HCT116 (cell line): ENCODE measurements around the gene CACNA2D2. TPM values are rescaled to one million over a fixed set of nuclear protein-coding genes. Genes with fewer than 3 reads are reported as not detected.

ENCODE experiments used
- ATAC-seq: fragments of 200-7000 bp; cut with Tn5 transposase; 2 replicates; pipeline ENCODE4 v1.9.1; 2020; ENCODE audit warnings: mild to moderate bottlenecking, moderate library complexity
- BruUV-seq: library from RNA; stranded (reverse); fragments of 400-500 nt; replicated peaks from 2 replicates; lab custom pipeline; 2021; lab: Mats Ljungman, UMichigan
- CTCF ChIA-PET: fragments of 300-600 bp; sonication (Branson Sonifier 250); formaldehyde crosslinking; loops from one replicate; lab custom pipeline; 2021; ENCODE audit warnings: antibody characterized with exemption; lab: Charles Lee
- POLR2A ChIA-PET: fragments of 300-600, 350-600 bp; sonication (Branson Sonifier 250); formaldehyde crosslinking; loops from one replicate; lab custom pipeline; 2021; ENCODE audit warnings: antibody characterized with exemption; lab: Charles Lee
- RAD21 ChIA-PET, 2 experiments: fragments of 300-600 bp; sonication (Branson Sonifier 250); formaldehyde crosslinking; loops; one replicate each; lab custom pipeline; 2023; ENCODE audit warnings: low total read pairs in 2 of 2; ENCODE audit not compliant: uncharacterized antibody in 2 of 2, unreplicated experiment in 2 of 2, low non-redundant PET in 1 of 2; lab: Charles Lee
- DNase-seq: peaks from one replicate; pipeline ENCODE4 v3.0.0-alpha.2; 2010; ENCODE audit warnings: low read depth, low spot score
- H2AFZ ChIP-seq: fragments of 200-600 bp; shearing (Covaris generic), sonication (generic); 2 replicates; pipeline ENCODE4 v1.6.1; 2017; ENCODE audit warnings: low read depth, mixed run types, mixed read lengths, antibody characterized with exemption, low read length; ENCODE audit not compliant: poor library complexity, severe bottlenecking
- H3K27ac ChIP-seq: 2 replicates; pipeline ENCODE4 v1.5.1; 2012; ENCODE audit warnings: low read depth, low read length
- H3K27me3 ChIP-seq: fragments of 200-600 bp; sonication (generic); 2 replicates; pipeline ENCODE4 v1.6.1; 2016; ENCODE audit warnings: mixed run types, low read length, mixed read lengths; ENCODE audit not compliant: insufficient read depth
- H3K36me3 ChIP-seq, 2 experiments: fragments of 200-500 bp in 1 of 2; fragments of 200-600 bp in 1 of 2; sonication (Bioruptor generic) in 1 of 2; sonication (generic) in 1 of 2; 2 replicates each; pipeline versions ENCODE4 v1.5.1 to v1.6.1; 2014 to 2016; ENCODE audit warnings: low read length in 2 of 2, inconsistent platforms in 1 of 2, mixed read lengths in 1 of 2, mixed run types in 1 of 2; ENCODE audit not compliant: insufficient read depth in 2 of 2, control insufficient read depth in 1 of 2
- H3K4me1 ChIP-seq, 2 experiments: fragments of 200-600 bp in 1 of 2; sonication (generic) in 1 of 2; 2 replicates each; pipeline versions ENCODE4 v1.5.1 to v1.6.1; 2012 to 2017; ENCODE audit warnings: low read length in 2 of 2, inconsistent platforms in 1 of 2, mild to moderate bottlenecking in 1 of 2, mixed read lengths in 1 of 2, mixed run types in 1 of 2, moderate library complexity in 1 of 2; ENCODE audit not compliant: insufficient read depth in 2 of 2, control insufficient read depth in 1 of 2
- H3K4me2 ChIP-seq: fragments of 200-600 bp; sonication (generic); 2 replicates; pipeline ENCODE4 v1.6.1; 2017; ENCODE audit warnings: mixed run types, low read length, mixed read lengths
- H3K4me3 ChIP-seq, 2 experiments: fragments of 200-600 bp in 1 of 2; sonication (generic) in 1 of 2; replicated peaks in 1 of 2; 2 replicates each; pipeline ENCODE4 v1.5.1; 2011 to 2016; ENCODE audit warnings: low read length in 2 of 2, control low read depth in 1 of 2, low read depth in 1 of 2, mild to moderate bottlenecking in 1 of 2, mixed read lengths in 1 of 2, mixed run types in 1 of 2
- H3K79me2 ChIP-seq: fragments of 200-600 bp; sonication (generic); 2 replicates; pipeline ENCODE4 v1.6.1; 2017; ENCODE audit warnings: mild to moderate bottlenecking, mixed run types, low read length, moderate library complexity, mixed read lengths; ENCODE audit not compliant: insufficient read depth
- H3K9ac ChIP-seq: fragments of 200-600 bp; sonication (generic); 2 replicates; pipeline ENCODE4 v1.6.1; 2016; ENCODE audit warnings: low read length, mixed read lengths
- H3K9me2 ChIP-seq: fragments of 200-600 bp; sonication (generic), shearing (Covaris generic); 2 replicates; pipeline ENCODE4 v1.6.1; 2017; ENCODE audit warnings: mixed run types, mild to moderate bottlenecking, moderate library complexity; ENCODE audit not compliant: insufficient read depth
- H3K9me3 ChIP-seq, 2 experiments: fragments of 200-500 bp in 1 of 2; fragments of 200-600 bp in 1 of 2; sonication (Bioruptor generic) in 1 of 2; sonication (generic) in 1 of 2; 2 replicates each; pipeline ENCODE4 v1.6.1; 2014 to 2017; ENCODE audit warnings: low read length in 2 of 2, mixed read lengths in 2 of 2, inconsistent platforms in 1 of 2, low read depth in 1 of 2, mild to moderate bottlenecking in 1 of 2, mixed run types in 1 of 2, moderate library complexity in 1 of 2; ENCODE audit not compliant: control insufficient read depth in 1 of 2, insufficient read depth in 1 of 2
- H4K20me1 ChIP-seq: fragments of 200-600 bp; sonication (generic), shearing (Covaris generic); 2 replicates; pipeline ENCODE4 v1.6.1; 2017; ENCODE audit warnings: mixed run types, mild to moderate bottlenecking, moderate library complexity; ENCODE audit not compliant: insufficient read depth
- CBX3 ChIP-seq: IDR thresholded peaks from 2 replicates; pipeline ENCODE4 v1.6.1; 2012; ENCODE audit warnings: low read depth
- CEBPB ChIP-seq: IDR thresholded peaks from 2 replicates; pipeline ENCODE4 v1.6.1; 2012; ENCODE audit warnings: low read depth
- EGR1 ChIP-seq: IDR thresholded peaks from 2 replicates; pipeline ENCODE4 v1.6.1; 2012; ENCODE audit warnings: low read depth
- ELF1 ChIP-seq: IDR thresholded peaks from 2 replicates; pipeline ENCODE4 v1.6.1; 2012; ENCODE audit warnings: low read depth, borderline replicate concordance
- EZH2 ChIP-seq: fragments of 200-600 bp; sonication (generic); IDR thresholded peaks from 2 replicates; pipeline ENCODE4 v1.6.1; 2017; ENCODE audit warnings: antibody characterized with exemption, mixed run types
- EZH2phosphoT487 ChIP-seq: fragments of 200-600 bp; IDR thresholded peaks from 2 replicates; pipeline ENCODE4 v1.6.1; 2018; ENCODE audit warnings: antibody characterized with exemption, borderline replicate concordance
- FOSL1 ChIP-seq: IDR thresholded peaks from 2 replicates; pipeline ENCODE4 v1.6.1; 2012; ENCODE audit warnings: low read depth
- REST ChIP-seq: IDR thresholded peaks from 2 replicates; pipeline ENCODE4 v1.6.1; 2012; ENCODE audit warnings: low read depth
- SIN3A ChIP-seq: IDR thresholded peaks from 2 replicates; pipeline ENCODE4 v1.6.1; 2012; ENCODE audit warnings: low read depth
- SP1 ChIP-seq: IDR thresholded peaks from 2 replicates; pipeline ENCODE4 v1.6.1; 2012; ENCODE audit warnings: low read depth
- YY1 ChIP-seq: IDR thresholded peaks from 2 replicates; pipeline ENCODE4 v1.6.1; 2011; ENCODE audit warnings: low read length, low read depth, moderate library complexity, mild to moderate bottlenecking; ENCODE audit not compliant: insufficient replicate concordance; ENCODE audit errors: extremely low read depth
- ZFX ChIP-seq: fragments of 450-650 bp; IDR thresholded peaks from 2 replicates; pipeline ENCODE4 v1.6.1; 2017
- ZNF274 ChIP-seq: fragments of 200-500 bp; sonication (Bioruptor generic); IDR thresholded peaks from 2 replicates; pipeline ENCODE4 v1.6.1; 2014; ENCODE audit warnings: mild to moderate bottlenecking, low read depth, low read length, inconsistent platforms
- intact Hi-C: fragments of 100-400 bp; cut with micrococcal nuclease; formaldehyde crosslinking; loops from 2 replicates; pipeline ENCODE4 v1.10.0; 2022
- total RNA-seq: library from RNA; stranded (reverse); gene quantifications from one replicate; pipeline ENCODE4 v1.2.1, GENCODE V29; 2021; ENCODE audit not compliant: unreplicated experiment
- TF ChIP-seq, protein P1 (sequence below): IDR thresholded peaks from 2 replicates; pipeline ENCODE4 v1.6.1; 2011; ENCODE audit warnings: mild to moderate bottlenecking, low read length, moderate library complexity; ENCODE audit not compliant: insufficient replicate concordance; ENCODE audit errors: extremely low read depth

Gene CACNA2D2
- total RNA-seq, 1 experiment from 2014 or later = 10.2 TPM

DNA sequence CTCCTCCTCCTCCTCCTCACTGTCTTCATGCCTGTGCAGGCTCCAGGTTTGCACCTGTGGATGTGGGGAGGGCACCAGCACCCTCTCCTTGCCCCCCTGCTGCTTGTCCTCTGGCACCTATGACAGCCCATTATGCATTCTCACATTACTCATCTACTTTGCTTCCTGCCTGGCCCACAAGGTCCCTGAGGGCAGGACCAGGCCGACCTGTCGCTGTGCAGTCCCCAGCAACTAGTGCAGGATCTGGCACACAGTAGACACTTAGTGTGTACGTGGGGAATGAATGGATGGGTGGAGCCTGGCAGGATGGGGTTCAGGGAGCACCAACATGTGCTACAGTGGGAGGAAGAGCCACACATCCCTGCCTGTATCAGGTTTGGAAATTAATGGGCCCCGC lies 85.8 kb downstream of the CACNA2D2 start:
- ChIA-PET CTCF (no interaction called here), POLR2A (no interaction called here), RAD21 (no interaction called here)
- no peaks in the 10 kb centered on the region for H3K9me3 ChIP-seq
- H3K4me1 ChIP-seq = peaks cover 0 to 7% of the 10 kb centered on the region in 2 experiments; a peak in 1 of 4 replicates
- intact Hi-C loops = no loop called here
- DNase-seq (no peak), ATAC-seq (no peak)
- H3K27me3 ChIP-seq = no peaks in the 10 kb centered on the region
- H3K36me3 ChIP-seq = no peaks in the 10 kb centered on the region
- H3K4me3 ChIP-seq = no peak overlapping the region
- no peaks in the 10 kb centered on the region for H4K20me1 ChIP-seq
- H3K79me2 ChIP-seq = no peaks in the 10 kb centered on the region
- no peaks in the 10 kb centered on the region for H3K9me2 ChIP-seq
- H3K27ac ChIP-seq = no peak overlapping the region
- H3K9ac ChIP-seq = no peak overlapping the region
- TF ChIP-seq EZH2 (no peak), ELF1 (no peak), CEBPB (no peak), SP1 (no peak), REST (no peak), ZFX (no peak), YY1 (no peak), EGR1 (no peak), FOSL1 (no peak), EZH2phosphoT487 (no peak), SIN3A (no peak), CBX3 (no peak), ZNF274 (no peak)
- TF ChIP-seq, protein P1, sequence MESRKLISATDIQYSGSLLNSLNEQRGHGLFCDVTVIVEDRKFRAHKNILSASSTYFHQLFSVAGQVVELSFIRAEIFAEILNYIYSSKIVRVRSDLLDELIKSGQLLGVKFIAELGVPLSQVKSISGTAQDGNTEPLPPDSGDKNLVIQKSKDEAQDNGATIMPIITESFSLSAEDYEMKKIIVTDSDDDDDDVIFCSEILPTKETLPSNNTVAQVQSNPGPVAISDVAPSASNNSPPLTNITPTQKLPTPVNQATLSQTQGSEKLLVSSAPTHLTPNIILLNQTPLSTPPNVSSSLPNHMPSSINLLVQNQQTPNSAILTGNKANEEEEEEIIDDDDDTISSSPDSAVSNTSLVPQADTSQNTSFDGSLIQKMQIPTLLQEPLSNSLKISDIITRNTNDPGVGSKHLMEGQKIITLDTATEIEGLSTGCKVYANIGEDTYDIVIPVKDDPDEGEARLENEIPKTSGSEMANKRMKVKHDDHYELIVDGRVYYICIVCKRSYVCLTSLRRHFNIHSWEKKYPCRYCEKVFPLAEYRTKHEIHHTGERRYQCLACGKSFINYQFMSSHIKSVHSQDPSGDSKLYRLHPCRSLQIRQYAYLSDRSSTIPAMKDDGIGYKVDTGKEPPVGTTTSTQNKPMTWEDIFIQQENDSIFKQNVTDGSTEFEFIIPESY = no peak
- H2AFZ ChIP-seq = no peak overlapping the region
- no TSS peak for BruUV-seq
- H3K4me2 ChIP-seq = no peak overlapping the region
